Measurements from ENCODE around the gene SLC16A9.

GRCh38 chr10:59719374-59719773, 9.7 kb upstream of the SLC16A9 start:
- TF ChIP-seq CTCF (IDR thresholded peaks at IDR 0.05; ENCODE audit: insufficient read depth, low read length, poor library complexity, severe bottlenecking), result no peak
- TF ChIP-seq EZH2phosphoT487 (conservative IDR thresholded peaks at IDR 0.05; ENCODE audit: low read length), result no peak

Data from SU-DHL-6 (cell line).